ENCODE data around the gene ARHGEF17.

Gene ARHGEF17

DNA sequence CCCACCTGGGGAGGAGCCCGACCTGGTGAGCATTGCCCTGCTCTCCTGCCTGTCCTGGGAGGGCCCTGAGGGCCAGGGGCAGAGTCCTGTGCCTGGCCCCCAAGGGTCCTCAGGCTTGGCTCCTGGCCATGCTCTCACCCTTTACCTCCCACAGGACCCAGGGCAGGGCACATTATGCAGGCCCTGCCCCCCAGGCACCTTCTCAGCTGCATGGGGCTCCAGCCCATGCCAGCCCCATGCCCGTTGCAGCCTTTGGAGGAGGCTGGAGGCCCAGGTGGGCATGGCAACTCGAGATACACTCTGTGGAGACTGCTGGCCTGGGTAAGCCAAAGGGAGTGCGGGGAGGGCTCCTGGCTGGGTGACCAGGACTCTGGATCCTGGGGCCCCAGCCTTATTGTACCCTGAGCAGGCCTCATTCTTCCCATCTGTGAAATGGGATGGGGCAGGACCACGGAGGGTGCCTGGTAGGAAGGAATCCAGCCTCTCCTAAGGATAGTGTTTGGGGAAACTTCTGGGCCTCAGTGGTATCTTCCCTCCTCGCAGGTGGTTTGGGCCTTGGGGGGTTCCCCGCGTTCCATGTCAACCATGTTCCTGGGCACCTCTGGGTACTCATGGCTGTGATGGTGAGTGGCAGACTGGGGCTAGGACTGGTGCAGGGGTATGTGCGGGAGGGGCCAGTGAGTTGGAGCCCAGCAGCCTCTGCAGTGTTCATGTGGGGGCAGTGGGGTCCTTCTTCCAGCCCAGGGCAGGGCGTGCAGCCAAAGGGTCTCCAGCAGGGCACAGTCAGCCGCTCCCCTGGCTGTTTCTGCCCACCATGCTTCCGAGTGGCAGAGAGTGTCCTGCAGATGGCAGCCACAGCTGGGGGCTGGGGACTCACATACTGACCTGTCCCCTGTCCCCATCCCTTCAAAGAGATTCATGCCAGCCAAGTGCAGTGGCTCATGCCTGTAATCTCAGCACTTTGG lies 82.8 kb downstream of the ARHGEF17 start:
- Mint-ChIP-seq H3K4me1 (peaks cover 51 to 75% of the 10 kb centered on the region in 2 donors), H3K36me3 (peaks cover 52 to 69% of the 10 kb centered on the region in 2 donors), H3K4me3 (no peak overlapping the region), H3K9me3 (no peaks in the 10 kb centered on the region), H3K27ac (peak overlapping the region; percentile 98), H3K27me3 (no peaks in the 10 kb centered on the region)
- DNase-seq (no peak), ATAC-seq (replicated peaks) (no peak)

GRCh38 chr11:73391665-73392064 lies 83.6 kb downstream of the ARHGEF17 start:
- ATAC-seq (replicated peaks) = no peak
- no peak for DNase-seq
- no peaks in the 10 kb centered on the region for H3K9me3 Mint-ChIP-seq
- H3K36me3 Mint-ChIP-seq = peaks cover 51 to 71% of the 10 kb centered on the region in 2 donors
- no peaks in the 10 kb centered on the region for H3K27me3 Mint-ChIP-seq
- peaks cover 45 to 71% of the 10 kb centered on the region in 2 donors for H3K4me1 Mint-ChIP-seq
- peak overlapping the region; percentile 67 for H3K27ac Mint-ChIP-seq
- H3K4me3 Mint-ChIP-seq = no peak overlapping the region

GRCh38 chr11:73392108-73393010 lies 84.3 kb downstream of the ARHGEF17 start:
- DNase-seq = no peak
- peaks cover 55 to 71% of the 10 kb centered on the region in 2 donors for H3K36me3 Mint-ChIP-seq
- no peak for ATAC-seq (replicated peaks)
- H3K27me3 Mint-ChIP-seq = no peaks in the 10 kb centered on the region
- peaks cover 42 to 71% of the 10 kb centered on the region in 2 donors for H3K4me1 Mint-ChIP-seq
- no peaks in the 10 kb centered on the region for H3K9me3 Mint-ChIP-seq
- no peak overlapping the region for H3K4me3 Mint-ChIP-seq
- peak overlapping the region; percentile 83 for H3K27ac Mint-ChIP-seq

GRCh38 chr11:73393011-73393380 lies 84.9 kb downstream of the ARHGEF17 start:
- DNase-seq (no peak), ATAC-seq (replicated peaks) (no peak)
- Mint-ChIP-seq H3K27me3 (no peaks in the 10 kb centered on the region), H3K4me3 (no peak overlapping the region), H3K4me1 (peaks cover 41 to 71% of the 10 kb centered on the region in 2 donors), H3K9me3 (no peaks in the 10 kb centered on the region), H3K27ac (peak overlapping the region; percentile 51), H3K36me3 (peaks cover 57 to 74% of the 10 kb centered on the region in 2 donors)

- H3K9me3 Mint-ChIP-seq = no peaks in the 10 kb centered on the region
- no peaks in the 10 kb centered on the region for H3K27me3 Mint-ChIP-seq
- DNase-seq (no peak), ATAC-seq (replicated peaks) (peak; percentile 77 to 80)
- H3K4me1 Mint-ChIP-seq = peaks cover 36 to 71% of the 10 kb centered on the region in 2 donors
- H3K4me3 Mint-ChIP-seq = no peak overlapping the region
- peak overlapping the region; percentile 51 for H3K27ac Mint-ChIP-seq
- peaks cover 53 to 76% of the 10 kb centered on the region in 2 donors for H3K36me3 Mint-ChIP-seq
Measured at GRCh38 chr11:73393479-73394415, 85.7 kb downstream of the ARHGEF17 start.

GRCh38 chr11:73394416-73395296 lies 86.6 kb downstream of the ARHGEF17 start:
- Mint-ChIP-seq H3K36me3 (peaks cover 53 to 78% of the 10 kb centered on the region in 2 donors), H3K27ac (peak overlapping the region; percentile 88)

GRCh38 chr11:73395297-73396208 lies 87.5 kb downstream of the ARHGEF17 start:
- DNase-seq (no peak), ATAC-seq (replicated peaks) (no peak)
- Mint-ChIP-seq H3K4me3 (no peak overlapping the region), H3K9me3 (no peaks in the 10 kb centered on the region), H3K4me1 (peaks cover 30 to 63% of the 10 kb centered on the region in 2 donors), H3K36me3 (peaks cover 48 to 70% of the 10 kb centered on the region in 2 donors), H3K27ac (peak overlapping the region; percentile 88), H3K27me3 (no peaks in the 10 kb centered on the region)

More at GRCh38 chr11:73394416-73395296, 86.6 kb downstream of the ARHGEF17 start:
- DNase-seq = no peak
- H3K4me3 Mint-ChIP-seq = no peak overlapping the region
- H3K4me1 Mint-ChIP-seq = peaks cover 35 to 71% of the 10 kb centered on the region in 2 donors
- no peaks in the 10 kb centered on the region for H3K9me3 Mint-ChIP-seq
- H3K27me3 Mint-ChIP-seq = no peaks in the 10 kb centered on the region
- ATAC-seq (replicated peaks) = no peak

- Mint-ChIP-seq H3K36me3 (peaks cover 53 to 68% of the 10 kb centered on the region in 2 donors), H3K9me3 (no peaks in the 10 kb centered on the region), H3K4me3 (no peak overlapping the region), H3K27ac (peak overlapping the region; percentile 73), H3K27me3 (no peaks in the 10 kb centered on the region), H3K4me1 (peaks cover 32 to 54% of the 10 kb centered on the region in 2 donors)
- ATAC-seq (replicated peaks) = no peak
- DNase-seq = no peak
Measured at GRCh38 chr11:73396251-73396930, 88.3 kb downstream of the ARHGEF17 start.

- Mint-ChIP-seq H3K27me3 (no peaks in the 10 kb centered on the region), H3K4me1 (peaks cover 33 to 52% of the 10 kb centered on the region in 2 donors), H3K36me3 (peaks cover 54 to 70% of the 10 kb centered on the region in 2 donors), H3K4me3 (peak overlapping the region in 1 of 2 donors; percentile 19), H3K27ac (peak overlapping the region; percentile 66), H3K9me3 (no peaks in the 10 kb centered on the region)
- DNase-seq = no peak
- no peak for ATAC-seq (replicated peaks)
Measured at GRCh38 chr11:73396985-73397384, 88.9 kb downstream of the ARHGEF17 start.

DNA sequence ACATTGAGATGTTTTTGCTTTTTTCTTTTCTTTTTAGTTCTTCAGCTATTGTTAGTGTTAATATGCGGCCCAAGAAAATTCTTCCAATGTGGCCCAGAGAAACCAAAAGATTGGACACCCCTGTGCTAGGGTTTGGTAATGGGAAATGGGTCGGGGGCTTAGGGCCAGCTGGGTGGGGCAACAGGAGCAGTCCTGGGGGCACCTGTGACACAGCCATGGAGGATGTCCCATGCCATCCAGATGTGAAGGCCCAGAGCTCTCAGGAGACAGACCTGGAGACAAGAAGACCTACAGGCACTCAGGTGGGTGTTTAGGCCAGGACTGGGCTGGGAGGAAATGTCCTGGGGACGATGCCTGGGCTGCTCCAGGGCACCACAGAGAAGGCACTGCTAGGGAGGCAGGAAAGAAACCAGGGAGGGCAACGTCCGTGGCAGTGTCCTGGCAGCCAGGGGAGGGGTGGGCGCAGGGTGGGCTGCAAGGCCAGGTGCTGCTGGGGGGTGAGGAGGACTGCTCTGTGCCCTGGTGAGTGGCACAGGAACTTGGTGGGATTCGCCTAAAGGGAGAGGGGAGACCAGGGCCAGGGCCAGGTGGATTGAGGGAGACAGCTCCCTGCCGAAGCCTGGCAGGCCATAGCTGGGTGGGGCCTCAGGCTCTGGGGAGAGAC lies 89.5 kb downstream of the ARHGEF17 start:
- Mint-ChIP-seq H3K27me3 (no peaks in the 10 kb centered on the region), H3K36me3 (peaks cover 48 to 64% of the 10 kb centered on the region in 2 donors), H3K9me3 (no peaks in the 10 kb centered on the region), H3K4me3 (no peak overlapping the region), H3K27ac (peak overlapping the region; percentile 94), H3K4me1 (peaks cover 28 to 48% of the 10 kb centered on the region in 2 donors)
- ATAC-seq (replicated peaks) (no peak), DNase-seq (no peak)

DNA sequence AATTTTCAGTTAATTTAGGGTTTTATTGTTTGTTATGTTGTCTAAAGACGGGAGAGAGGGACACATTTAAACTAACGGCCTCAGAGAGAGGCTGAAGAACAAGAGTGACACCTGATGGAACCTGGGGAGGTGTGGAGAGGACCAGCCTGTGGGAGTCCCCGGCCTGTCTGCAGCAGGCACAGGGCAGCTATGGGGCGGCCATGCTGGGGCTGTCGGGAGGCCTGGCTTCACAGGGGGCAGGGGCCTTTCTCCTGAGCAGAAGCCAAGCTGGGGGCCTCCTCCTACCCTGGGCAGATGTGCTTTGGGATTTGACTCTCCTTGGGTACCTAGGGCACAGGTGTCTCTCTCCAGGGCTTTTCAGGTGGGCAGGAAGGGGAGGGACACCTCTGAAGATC lies 90.1 kb downstream of the ARHGEF17 start:
- Mint-ChIP-seq H3K36me3 (peaks cover 48 to 60% of the 10 kb centered on the region in 2 donors), H3K9me3 (no peaks in the 10 kb centered on the region), H3K27ac (peak overlapping the region; percentile 94), H3K4me3 (peak overlapping the region in 1 of 2 donors; percentile 30), H3K4me1 (peaks cover 28 to 49% of the 10 kb centered on the region in 2 donors), H3K27me3 (no peaks in the 10 kb centered on the region)
- DNase-seq = no peak
- no peak for ATAC-seq (replicated peaks)
